A549 (cell line): ENCODE measurements around the gene PRKCQ. TPM values are rescaled to one million over a fixed set of nuclear protein-coding genes. Genes with fewer than 3 reads are reported as not detected.

Experiments used
- ATAC-seq, 2 experiments: fragments of 200-7000 bp in 1 of 2; fragments of >200 bp in 1 of 2; cut with Nextera tagmentation in 1 of 2; cut with Tn5 transposase in 1 of 2; 3 replicates each; pipeline versions ENCODE4 v1.8.0 to v1.9.1; 2018 to 2020; ENCODE audit warnings: mild to moderate bottlenecking in 1 of 2, moderate library complexity in 1 of 2
- CTCF ChIA-PET: fragments of 300-600 bp; sonication (Branson Sonifier 250); formaldehyde crosslinking; extraction: SDS; loops from one replicate; lab custom pipeline; 2021; ENCODE audit warnings: antibody characterized with exemption, inconsistent platforms; lab: Yijun Ruan, JAX
- POLR2A ChIA-PET: fragments of 350-600 bp; formaldehyde crosslinking; extraction: SDS; loops from one replicate; lab custom pipeline; 2021; ENCODE audit warnings: antibody characterized with exemption, inconsistent platforms; lab: Yijun Ruan, JAX
- DNase-seq, 2 experiments: peaks; one replicate each; pipeline versions ENCODE4 v3.0.0 to v3.0.0-alpha.2; 2011 to 2016; ENCODE audit warnings: low read depth in 1 of 2, low spot score in 1 of 2
- FAIRE-seq: peaks from 2 replicates; lab custom pipeline; 2011; peaks lifted over from hg19 to GRCh38; lab: Jason Lieb, UNC
- H3K27ac ChIP-seq, 2 experiments: fragments of >200 bp; sonication (Bioruptor Twin); formaldehyde crosslinking; 3 replicates each; pipeline ENCODE4 v1.5.1; 2016 to 2017
- H3K4me1 ChIP-seq: fragments of >200 bp; sonication (Bioruptor Twin); formaldehyde crosslinking; 3 replicates; pipeline ENCODE4 v1.6.1; 2016
- H3K4me2 ChIP-seq: fragments of >200 bp; sonication (Bioruptor Twin); formaldehyde crosslinking; 3 replicates; pipeline ENCODE4 v1.6.1; 2016
- H3K4me3 ChIP-seq: fragments of >200 bp; sonication (Bioruptor Twin); formaldehyde crosslinking; 3 replicates; pipeline ENCODE4 v1.5.1; 2016
- H3K9me3 ChIP-seq: fragments of >200 bp; sonication (Bioruptor Twin); formaldehyde crosslinking; 3 replicates; pipeline ENCODE4 v1.6.1; 2016
- BCL3 ChIP-seq: fragments of >200 bp; sonication (Bioruptor Twin); formaldehyde crosslinking; IDR thresholded peaks from 3 replicates; pipeline ENCODE4 v1.6.1; 2016
- BHLHE40 ChIP-seq: IDR thresholded peaks from 2 replicates; pipeline ENCODE4 v1.6.1; 2012; ENCODE audit warnings: low read depth, low read length, inconsistent platforms
- CBX2 ChIP-seq: fragments of 200-600 bp; sonication (generic); IDR thresholded peaks from 2 replicates; pipeline ENCODE4 v1.6.1; 2016; ENCODE audit warnings: low read depth, mild to moderate bottlenecking, borderline replicate concordance
- CBX8 ChIP-seq: fragments of 200-600 bp; sonication (generic); IDR thresholded peaks from 2 replicates; pipeline ENCODE4 v1.6.1; 2016
- CEBPB ChIP-seq, 2 experiments: fragments of >200 bp in 1 of 2; sonication (Bioruptor Twin) in 1 of 2; formaldehyde crosslinking in 1 of 2; IDR thresholded peaks; 2 replicates each; pipeline ENCODE4 v1.6.1; 2012 to 2016
- CHD2 ChIP-seq: fragments of 150-350 bp; IDR thresholded peaks from 2 replicates; pipeline ENCODE4 v1.6.1; 2014; ENCODE audit warnings: low read length; ENCODE audit not compliant: partially characterized antibody
- CHD4 ChIP-seq: fragments of 200-600 bp; sonication (generic); IDR thresholded peaks from 2 replicates; pipeline ENCODE4 v1.6.1; 2016; ENCODE audit warnings: antibody characterized with exemption, mild to moderate bottlenecking, borderline replicate concordance
- EHF ChIP-seq: fragments of 250-450 bp; sonication (Bioruptor Pico); IDR thresholded peaks from 2 replicates; pipeline ENCODE4 v1.5.0; 2020; ENCODE audit warnings: mild to moderate bottlenecking
- EHMT2 ChIP-seq: fragments of 200-600 bp; sonication (generic); IDR thresholded peaks from 2 replicates; pipeline ENCODE4 v1.6.1; 2016; ENCODE audit warnings: antibody characterized with exemption, low read depth, mild to moderate bottlenecking, moderate library complexity
- FOSB ChIP-seq: fragments of 250-450 bp; sonication (Bioruptor Pico); IDR thresholded peaks from 2 replicates; pipeline ENCODE4 v1.5.0; 2020; ENCODE audit warnings: mild to moderate bottlenecking, moderate library complexity
- HEYL ChIP-seq: fragments of 250-450 bp; sonication (Bioruptor Pico); IDR thresholded peaks from 2 replicates; pipeline ENCODE4 v1.8.0; 2021; ENCODE audit warnings: mild to moderate bottlenecking, moderate library complexity
- HMGXB4 ChIP-seq: fragments of 250-450 bp; sonication (Bioruptor Pico); IDR thresholded peaks from 2 replicates; pipeline ENCODE4 v1.5.0; 2021; ENCODE audit warnings: mild to moderate bottlenecking, moderate library complexity, borderline replicate concordance
- HOXA7 ChIP-seq: fragments of 250-450 bp; sonication (Bioruptor Pico); IDR thresholded peaks from 2 replicates; pipeline ENCODE4 v1.5.0; 2020; ENCODE audit warnings: mild to moderate bottlenecking, moderate library complexity
- HOXB5 ChIP-seq: fragments of 250-450 bp; sonication (Bioruptor Pico); IDR thresholded peaks from 2 replicates; pipeline ENCODE4 v1.5.0; 2020; ENCODE audit warnings: mild to moderate bottlenecking, moderate library complexity
- JUN ChIP-seq, 2 experiments: fragments of >200 bp; sonication (Bioruptor Twin); formaldehyde crosslinking; IDR thresholded peaks; 2 replicates in 1 of 2; 3 replicates in 1 of 2; pipeline ENCODE4 v1.6.1; 2016 to 2017
- JUNB ChIP-seq: fragments of >200 bp; sonication (Bioruptor Twin); formaldehyde crosslinking; IDR thresholded peaks from 2 replicates; pipeline ENCODE4 v1.6.1; 2016
- MAX ChIP-seq: IDR thresholded peaks from 2 replicates; pipeline ENCODE4 v1.6.1; 2012
- MAZ ChIP-seq: fragments of 150-350 bp; IDR thresholded peaks from 2 replicates; pipeline ENCODE4 v1.6.1; 2014; ENCODE audit warnings: antibody characterized with exemption, low read depth, low read length, borderline replicate concordance
- NPAS2 ChIP-seq: fragments of 250-450 bp; sonication (Bioruptor Pico); IDR thresholded peaks from 2 replicates; pipeline ENCODE4 v1.8.0; 2022; ENCODE audit warnings: mild to moderate bottlenecking, moderate library complexity, borderline replicate concordance
- POLR2A ChIP-seq: IDR thresholded peaks from 2 replicates; pipeline ENCODE4 v1.6.1; 2012; ENCODE audit warnings: mild to moderate bottlenecking, low read length
- RAD21 ChIP-seq, 2 experiments: fragments of >200 bp in 1 of 2; sonication (Bioruptor Twin) in 1 of 2; formaldehyde crosslinking in 1 of 2; IDR thresholded peaks in 1 of 2; conservative IDR thresholded peaks in 1 of 2; 2 replicates in 1 of 2; 3 replicates in 1 of 2; pipeline ENCODE4 v1.6.1; 2012 to 2018; ENCODE audit warnings: inconsistent platforms in 1 of 2
- RARB ChIP-seq: fragments of 250-450 bp; sonication (Bioruptor Pico); IDR thresholded peaks from 2 replicates; pipeline ENCODE4 v1.8.0; 2021; ENCODE audit warnings: mild to moderate bottlenecking, moderate library complexity
- SMC3 ChIP-seq: fragments of >200 bp; sonication (Bioruptor Twin); formaldehyde crosslinking; IDR thresholded peaks from 3 replicates; pipeline ENCODE4 v1.6.1; 2018; ENCODE audit warnings: inconsistent platforms
- SREBF2 ChIP-seq: fragments of 450-650 bp; IDR thresholded peaks from 2 replicates; pipeline ENCODE4 v1.6.1; 2014; ENCODE audit warnings: mild to moderate bottlenecking, moderate library complexity
- USF2 ChIP-seq: fragments of 450-650 bp; IDR thresholded peaks from 2 replicates; pipeline ENCODE4 v1.6.1; 2014; ENCODE audit warnings: antibody characterized with exemption
- ZNF302 ChIP-seq: fragments of 250-450 bp; sonication (Bioruptor Pico); IDR thresholded peaks from 2 replicates; pipeline ENCODE4 v1.9.0; 2021; ENCODE audit warnings: inconsistent platforms, mild to moderate bottlenecking, moderate library complexity
- WGBS: methylation state at CpG from one replicate; pipeline ENCODE4 v1.1.6; 2017; ENCODE audit errors: missing lambda C conversion rate; 5-methylcytosine and 5-hydroxymethylcytosine counted together
- polyA plus RNA-seq, 4 experiments: library from polyadenylated mRNA; depleted of rRNA in 3 of 4; stranded (reverse); fragments of >200 nt; fragmentation: RNase III in 1 of 4; extraction: RNeasy Plus Mini Kit Qiagen cat#74134 plus additional on column Dnase treatment in 1 of 4; gene quantifications; 2 replicates in 3 of 4; 3 replicates in 1 of 4; pipeline ENCODE4 v1.2.3, GENCODE V29; 2011 to 2017

PRKCQ gene
- polyA plus RNA-seq, 2 of the 4 experiments (the other 2 are of a cell fraction): 3.7 to 7.1 TPM

- TF ChIP-seq CHD4: no peak
- TF ChIP-seq MAX: no peak
- TF ChIP-seq CBX8: no peak
- no peak for TF ChIP-seq USF2
- TF ChIP-seq FOSB: no peak
Observed at GRCh38 chr10:6486309-6486708, 93.8 kb downstream of the PRKCQ start (continued).

- FAIRE-seq (no peak), ATAC-seq (no peak), DNase-seq (no peak)
- 87% methylated on average over 9 of the region's 9 CpGs for WGBS
- H3K4me1 ChIP-seq: no peaks in the 10 kb centered on the region
- H3K27ac ChIP-seq: no peak overlapping the region
- CTCF ChIA-PET: interaction anchor here (1.1 to 1.3 kb wide), 2 partner anchors 37 to 80 kb away, joined by 3 read pairs; no protein-coding TSS in a partner anchor
- no peaks in the 10 kb centered on the region for H3K9me3 ChIP-seq
- H3K4me3 ChIP-seq: no peak overlapping the region
- TF ChIP-seq EHF (CRISPR knock-in tag) (no peak), RAD21 (conservative IDR thresholded peaks at IDR 0.05 in 1 of 2, IDR thresholded peaks at IDR 0.05 in 1 of 2) (no peak), HMGXB4 (no peak), SMC3 (no peak), ZNF302 (CRISPR knock-in tag) (no peak), HEYL (CRISPR knock-in tag) (no peak), SREBF2 (no peak), RARB (CRISPR knock-in tag) (no peak), EHMT2 (no peak), POLR2A (no peak), BCL3 (no peak), CBX2 (no peak), HOXA7 (CRISPR knock-in tag) (no peak), HOXB5 (CRISPR knock-in tag) (no peak), CHD2 (no peak)
- POLR2A ChIA-PET: no interaction called here
- H3K4me2 ChIP-seq: no peak overlapping the region
Observed at GRCh38 chr10:6482737-6483357, 97.2 kb downstream of the PRKCQ start.

- WGBS: 87% methylated on average over 8 of the region's 8 CpGs
- Histone ChIP-seq H3K4me3 (no peak overlapping the region), H3K27ac (no peak overlapping the region), H3K4me1 (no peaks in the 10 kb centered on the region), H3K9me3 (no peaks in the 10 kb centered on the region), H3K4me2 (no peak overlapping the region)
- CTCF ChIA-PET: no interaction called here
- no peak for TF ChIP-seq ZNF302 (CRISPR knock-in tag)
- TF ChIP-seq JUNB: no peak
- no peak for TF ChIP-seq EHF (CRISPR knock-in tag)
- no peak for TF ChIP-seq BHLHE40
- no peak for TF ChIP-seq MAZ
- no peak for TF ChIP-seq JUN (IDR thresholded peaks at IDR 0.05)
- TF ChIP-seq HOXA7 (CRISPR knock-in tag): no peak
- no peak for TF ChIP-seq CEBPB (IDR thresholded peaks at IDR 0.05)
- no peak for TF ChIP-seq HEYL (CRISPR knock-in tag)
- no peak for TF ChIP-seq NPAS2
- no peak for TF ChIP-seq FOSB
- no peak for TF ChIP-seq CHD4
- no peak for TF ChIP-seq CHD2
- TF ChIP-seq, all 56 proteins: peak for 0
- DNase-seq (no peak), FAIRE-seq (no peak), ATAC-seq (no peak)
- POLR2A ChIA-PET: no interaction called here
Observed at GRCh38 chr10:6478722-6479121, 101.4 kb downstream of the PRKCQ start.
